OCI-LY3 (cell line): ENCODE data around the gene MYLK.
"Not testable (repeated sequence)": the region's sequence is repeated elsewhere in the genome, so short reads cannot be mapped to it uniquely, and the experiment has no call there.

ENCODE experiments used
- H2AFZ ChIP-seq: fragments of 200-600, 300-600 bp; shearing (Covaris generic); 2 replicates; pipeline ENCODE4 v1.6.0; 2014; ENCODE audit warnings: antibody characterized with exemption, low read depth, low read length
- H3K27ac ChIP-seq: fragments of 200-600, 300-600 bp; sonication (generic); 2 replicates; pipeline ENCODE4 v1.5.1; 2014; ENCODE audit warnings: mild to moderate bottlenecking, low read length, moderate library complexity, mixed read lengths
- H3K27me3 ChIP-seq: fragments of 200-600, 300-600 bp; sonication (generic); 2 replicates; pipeline ENCODE4 v1.6.1; 2014; ENCODE audit warnings: low read depth, low read length, mixed read lengths
- H3K36me3 ChIP-seq: fragments of 200-600, 300-600 bp; sonication (generic); replicated peaks from 2 replicates; pipeline ENCODE3; 2014; ENCODE audit warnings: low read depth, low read length, mixed read lengths
- H3K4me1 ChIP-seq: fragments of 300-600, 200-600 bp; sonication (generic); 2 replicates; pipeline ENCODE4 v1.6.1; 2014; ENCODE audit warnings: low read length, mixed read lengths
- H3K4me2 ChIP-seq: fragments of 200-600, 300-600 bp; sonication (generic); 2 replicates; pipeline ENCODE4 v1.6.1; 2014; ENCODE audit warnings: low read length, mixed read lengths
- H3K4me3 ChIP-seq: fragments of 300-600, 200-600 bp; sonication (generic); 2 replicates; pipeline ENCODE4 v1.5.1; 2014; ENCODE audit warnings: antibody characterized with exemption, mild to moderate bottlenecking, low read length, moderate library complexity
- H3K79me2 ChIP-seq: fragments of 300-600, 200-600 bp; shearing (Covaris generic); 2 replicates; pipeline ENCODE4 v1.6.1; 2014; ENCODE audit warnings: mild to moderate bottlenecking, low read length, mixed read lengths
- H3K9ac ChIP-seq: fragments of 300-600, 200-600 bp; shearing (Covaris generic); 2 replicates; pipeline ENCODE4 v1.6.0; 2014; ENCODE audit warnings: mild to moderate bottlenecking, low read length, moderate library complexity
- H3K9me3 ChIP-seq: fragments of 200-600, 300-600 bp; shearing (Covaris generic); 2 replicates; pipeline ENCODE4 v1.6.1; 2014; ENCODE audit warnings: low read length, mixed read lengths; ENCODE audit not compliant: insufficient read depth
- H4K20me1 ChIP-seq: fragments of 200-600, 300-600 bp; sonication (generic); 2 replicates; pipeline ENCODE4 v1.6.1; 2016; ENCODE audit warnings: low read length, mixed read lengths; ENCODE audit not compliant: insufficient read depth
- CTCF ChIP-seq: fragments of 200-600, 300-600 bp; sonication (generic); IDR thresholded peaks from 2 replicates; pipeline ENCODE4 v1.5.1; 2014; ENCODE audit warnings: antibody characterized with exemption, low read length, low read depth
- EZH2phosphoT487 ChIP-seq: fragments of 200-600 bp; shearing (Covaris generic); IDR thresholded peaks from 2 replicates; pipeline ENCODE4 v1.6.1; 2018; ENCODE audit warnings: antibody characterized with exemption, mixed run types, low read depth

MYLK gene

GRCh38 chr3:123608263-123608937 is 275.7 kb downstream of the MYLK start:
- H3K4me1 ChIP-seq, result peaks cover 20% of the 10 kb centered on the region
- H3K4me3 ChIP-seq, result no peak overlapping the region
- H3K4me2 ChIP-seq, result no peak overlapping the region
- no peaks in the 10 kb centered on the region for H4K20me1 ChIP-seq
- no peaks in the 10 kb centered on the region for H3K27me3 ChIP-seq
- peaks cover 5% of the 10 kb centered on the region for H3K36me3 ChIP-seq
- no peak overlapping the region for H3K27ac ChIP-seq
- TF ChIP-seq CTCF, result no peak
- no peak for TF ChIP-seq EZH2phosphoT487
- H3K79me2 ChIP-seq, result no peaks in the 10 kb centered on the region
- H2AFZ ChIP-seq, result no peak overlapping the region
- no peaks in the 10 kb centered on the region for H3K9me3 ChIP-seq
- H3K9ac ChIP-seq, result no peak overlapping the region

DNA sequence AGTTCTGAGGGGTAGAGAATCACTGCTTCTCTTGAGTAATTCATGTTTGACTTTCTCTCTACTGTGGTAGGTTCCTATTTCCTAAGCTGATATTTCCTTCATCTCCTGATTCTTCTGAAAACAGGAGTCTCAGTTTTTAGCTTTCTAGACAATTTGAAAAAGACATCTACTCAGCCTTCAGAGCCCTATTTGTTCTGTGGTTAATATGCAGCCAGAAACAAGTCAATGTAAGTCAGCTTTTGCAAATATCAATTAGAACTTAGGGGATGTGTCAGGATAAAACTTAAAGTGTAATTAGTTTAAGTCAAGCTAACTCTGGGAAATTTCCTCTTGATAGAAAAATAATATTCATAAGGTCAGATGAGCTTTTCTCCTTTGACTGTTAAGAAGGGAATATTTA is 277.6 kb downstream of the MYLK start:
- no peaks in the 10 kb centered on the region for H3K9me3 ChIP-seq
- TF ChIP-seq EZH2phosphoT487, result no peak
- TF ChIP-seq CTCF, result no peak
- H3K27ac ChIP-seq, result no peak overlapping the region
- peaks cover 5% of the 10 kb centered on the region for H3K36me3 ChIP-seq
- no peak overlapping the region for H3K4me3 ChIP-seq
- no peaks in the 10 kb centered on the region for H4K20me1 ChIP-seq
- H3K4me1 ChIP-seq, result peaks cover 20% of the 10 kb centered on the region
- no peaks in the 10 kb centered on the region for H3K79me2 ChIP-seq
- no peak overlapping the region for H3K9ac ChIP-seq
- H3K27me3 ChIP-seq, result no peaks in the 10 kb centered on the region
- H3K4me2 ChIP-seq, result no peak overlapping the region
- no peak overlapping the region for H2AFZ ChIP-seq

DNA sequence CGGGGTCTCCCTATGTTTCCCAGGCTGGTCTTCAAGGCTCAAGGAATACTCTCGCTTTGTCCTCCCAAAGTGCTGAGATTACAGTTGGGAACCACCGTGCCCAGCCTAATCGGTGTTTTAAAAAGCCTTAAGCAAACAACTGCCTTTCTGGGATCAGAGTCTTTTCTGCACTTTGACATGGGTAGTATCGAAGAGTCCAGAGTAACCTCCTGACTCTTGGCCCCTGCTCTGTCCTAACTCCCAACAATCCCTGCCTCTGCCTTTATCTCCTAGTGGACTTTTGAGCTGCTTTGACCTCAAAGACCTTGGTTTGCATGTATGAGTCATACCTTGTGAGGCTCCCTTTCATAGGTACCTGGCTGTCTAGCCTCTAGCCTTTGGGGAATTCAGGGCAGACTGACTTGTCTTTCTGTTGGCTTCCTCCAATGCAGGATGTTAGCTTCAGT is 278.3 kb downstream of the MYLK start:
- Histone ChIP-seq H3K79me2 (no peaks in the 10 kb centered on the region), H3K27ac (no peak overlapping the region), H3K9ac (no peak overlapping the region), H3K36me3 (peaks cover 2% of the 10 kb centered on the region), H3K9me3 (no peaks in the 10 kb centered on the region), H4K20me1 (no peaks in the 10 kb centered on the region), H3K4me1 (peaks cover 20% of the 10 kb centered on the region), H3K4me2 (no peak overlapping the region), H3K27me3 (no peaks in the 10 kb centered on the region), H3K4me3 (no peak overlapping the region), H2AFZ (no peak overlapping the region)
- TF ChIP-seq CTCF (no peak), EZH2phosphoT487 (no peak)

DNA sequence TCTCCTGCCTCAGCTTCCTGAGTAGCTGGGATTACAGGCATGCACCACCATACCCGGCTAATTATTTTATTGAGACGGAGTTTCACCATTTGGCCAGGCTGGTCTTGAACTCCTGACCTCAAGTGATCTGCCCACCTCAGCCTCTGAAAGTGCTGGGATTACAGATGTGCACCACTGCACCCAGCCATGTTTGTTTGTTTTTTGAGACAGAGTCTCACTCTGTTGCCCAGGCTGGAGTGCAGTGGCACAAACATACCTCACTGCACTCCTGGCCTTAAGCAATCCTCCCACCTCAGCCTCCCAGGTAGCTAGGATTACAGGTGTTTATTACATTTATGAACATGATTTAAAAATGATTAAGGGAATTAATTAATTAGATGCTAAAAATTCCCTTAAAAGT is 281.0 kb downstream of the MYLK start:
- not testable (repeated sequence) for H3K27ac ChIP-seq, H3K4me2 ChIP-seq, H2AFZ ChIP-seq, H3K9ac ChIP-seq, H3K4me3 ChIP-seq, H3K79me2 ChIP-seq, H4K20me1 ChIP-seq, H3K36me3 ChIP-seq, H3K27me3 ChIP-seq, H3K9me3 ChIP-seq
- peaks cover 13% of the 10 kb centered on the region for H3K4me1 ChIP-seq
